SK-N-SH treated with all-trans-retinoic acid at 6 μM for 48 hours (cell line): ENCODE data around the gene CDH4.

Source experiments
- ATAC-seq: fragments of 200-7000 bp; cut with Tn5 transposase; 3 replicates; pipeline ENCODE4 v1.9.1; 2020; ENCODE audit warnings: mild to moderate bottlenecking, moderate library complexity
- ESRRG ChIP-seq: fragments of 250-450 bp; sonication (Bioruptor Pico); IDR thresholded peaks from 2 replicates; pipeline ENCODE4 v1.6.1; 2021; ENCODE audit warnings: mild to moderate bottlenecking
- GLIS3 ChIP-seq: fragments of 250-450 bp; sonication (Bioruptor Pico); IDR thresholded peaks from 2 replicates; pipeline ENCODE4 v1.5.0; 2020; ENCODE audit warnings: mild to moderate bottlenecking, moderate library complexity
- OSR1 ChIP-seq: fragments of 250-450 bp; sonication (Bioruptor Pico); IDR thresholded peaks from 2 replicates; pipeline ENCODE4 v1.8.0; 2022; ENCODE audit warnings: moderate library complexity, mild to moderate bottlenecking, inconsistent platforms
- PPARA ChIP-seq: fragments of 250-450 bp; sonication (Bioruptor Pico); IDR thresholded peaks from 2 replicates; pipeline ENCODE4 v1.5.0; 2020; ENCODE audit warnings: mild to moderate bottlenecking, borderline replicate concordance
- RARB ChIP-seq: fragments of 250-450 bp; sonication (Bioruptor Pico); IDR thresholded peaks from 2 replicates; pipeline ENCODE4 v1.8.0; 2021; ENCODE audit warnings: mild to moderate bottlenecking, moderate library complexity
- SNAI2 ChIP-seq: fragments of 250-450 bp; sonication (Bioruptor Pico); IDR thresholded peaks from 2 replicates; pipeline ENCODE4 v1.5.0; 2020; ENCODE audit warnings: mild to moderate bottlenecking, moderate library complexity
- ZC3H10 ChIP-seq: fragments of 250-450 bp; sonication (Bioruptor Pico); IDR thresholded peaks from 2 replicates; pipeline ENCODE4 v1.5.1; 2021; ENCODE audit warnings: mild to moderate bottlenecking, moderate library complexity
- ZFP3 ChIP-seq: fragments of 250-450 bp; sonication (Bioruptor Pico); IDR thresholded peaks from 2 replicates; pipeline ENCODE4 v1.5.0; 2020; ENCODE audit warnings: mild to moderate bottlenecking, moderate library complexity
- ZFP30 ChIP-seq: fragments of 450-650 bp; formaldehyde crosslinking; IDR thresholded peaks from 2 replicates; pipeline ENCODE4 v1.5.0; 2022; ENCODE audit warnings: mild to moderate bottlenecking, moderate library complexity
- ZNF565 ChIP-seq: fragments of 450-650 bp; formaldehyde crosslinking; conservative IDR thresholded peaks from 2 replicates; pipeline ENCODE4 v1.5.0; 2020; ENCODE audit warnings: low read depth, mild to moderate bottlenecking, moderate library complexity
- ZNF70 ChIP-seq: fragments of 450-650 bp; formaldehyde crosslinking; IDR thresholded peaks from 2 replicates; pipeline ENCODE4 v1.5.0; 2020; ENCODE audit warnings: mild to moderate bottlenecking, moderate library complexity
- TF ChIP-seq, protein P1 (sequence below): fragments of 250-450 bp; sonication (Bioruptor Pico); IDR thresholded peaks from 2 replicates; pipeline ENCODE4 v1.8.0; 2021; ENCODE audit warnings: low read depth, mild to moderate bottlenecking, moderate library complexity, borderline replicate concordance
- TF ChIP-seq, protein P2 (sequence below): fragments of 250-450 bp; sonication (Bioruptor Pico); IDR thresholded peaks from 2 replicates; pipeline ENCODE4 v1.5.1; 2020; ENCODE audit warnings: low read depth, mild to moderate bottlenecking, moderate library complexity
- TF ChIP-seq, protein P3 (sequence below): fragments of 250-450 bp; sonication (Bioruptor Pico); IDR thresholded peaks from 2 replicates; pipeline ENCODE4 v1.5.0; 2020; ENCODE audit warnings: mild to moderate bottlenecking, moderate library complexity
- TF ChIP-seq, protein P4 (sequence below): fragments of 250-450 bp; sonication (Bioruptor Pico); IDR thresholded peaks from 2 replicates; pipeline ENCODE4 v1.8.0; 2020; ENCODE audit warnings: mild to moderate bottlenecking, moderate library complexity, borderline replicate concordance
- TF ChIP-seq, protein P5 (sequence below): fragments of 250-450 bp; sonication (Bioruptor Pico); IDR thresholded peaks from 2 replicates; pipeline ENCODE4 v1.5.1; 2021; ENCODE audit warnings: mild to moderate bottlenecking, moderate library complexity

The CDH4 gene

DNA sequence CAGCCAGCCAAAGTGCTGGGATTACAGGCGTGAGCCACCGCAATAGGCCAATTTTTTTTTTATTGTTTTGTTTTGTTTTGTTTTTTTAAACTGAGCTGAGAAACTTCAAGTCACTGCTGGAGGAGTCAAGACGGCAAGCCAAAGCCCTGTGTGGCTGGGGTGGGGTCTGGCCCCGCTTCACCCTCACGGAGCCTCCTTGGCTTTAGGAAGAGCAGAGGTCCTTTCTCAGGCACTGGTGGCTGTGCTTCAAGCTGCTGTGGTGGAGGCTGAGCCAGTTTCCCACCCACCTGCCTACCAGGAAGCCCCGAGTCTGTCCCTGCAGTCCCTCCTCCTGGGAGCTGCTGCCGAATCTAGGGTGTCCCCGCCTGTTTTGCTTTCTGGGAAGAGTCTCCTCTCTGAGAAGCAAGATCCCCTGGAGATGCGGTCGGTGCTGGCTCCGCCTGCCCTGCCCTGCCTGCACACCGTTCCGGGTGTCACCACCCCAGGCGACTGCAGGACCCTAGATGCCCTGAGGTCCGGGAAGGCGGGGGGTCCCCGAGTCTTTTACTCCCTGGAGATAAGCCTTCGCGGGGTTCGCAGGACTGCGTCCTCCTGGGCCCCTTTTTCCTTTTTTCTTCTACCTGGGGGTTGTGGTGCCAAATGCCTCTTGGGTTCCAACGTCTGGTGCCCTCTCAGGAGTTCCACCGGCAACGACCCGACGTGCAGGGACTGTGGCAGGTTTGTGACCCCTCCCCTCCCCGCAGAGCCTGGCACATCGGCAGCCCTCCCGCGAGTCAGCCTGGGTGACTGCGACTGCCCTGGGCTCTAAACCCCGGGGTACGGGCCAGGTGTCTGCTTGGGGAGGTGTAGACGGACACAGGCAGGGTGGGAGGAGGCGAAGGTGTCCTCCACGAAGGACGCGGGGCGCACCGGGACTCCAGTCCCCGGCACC lies 712.9 kb downstream of the CDH4 start:
- TF ChIP-seq SNAI2 (CRISPR knock-in tag) (no peak), ZC3H10 (CRISPR knock-in tag) (no peak), ZNF70 (CRISPR knock-in tag) (no peak), ZFP3 (CRISPR knock-in tag) (no peak), GLIS3 (CRISPR knock-in tag) (no peak), OSR1 (CRISPR knock-in tag) (no peak), RARB (CRISPR knock-in tag) (no peak)
- TF ChIP-seq, protein P1, sequence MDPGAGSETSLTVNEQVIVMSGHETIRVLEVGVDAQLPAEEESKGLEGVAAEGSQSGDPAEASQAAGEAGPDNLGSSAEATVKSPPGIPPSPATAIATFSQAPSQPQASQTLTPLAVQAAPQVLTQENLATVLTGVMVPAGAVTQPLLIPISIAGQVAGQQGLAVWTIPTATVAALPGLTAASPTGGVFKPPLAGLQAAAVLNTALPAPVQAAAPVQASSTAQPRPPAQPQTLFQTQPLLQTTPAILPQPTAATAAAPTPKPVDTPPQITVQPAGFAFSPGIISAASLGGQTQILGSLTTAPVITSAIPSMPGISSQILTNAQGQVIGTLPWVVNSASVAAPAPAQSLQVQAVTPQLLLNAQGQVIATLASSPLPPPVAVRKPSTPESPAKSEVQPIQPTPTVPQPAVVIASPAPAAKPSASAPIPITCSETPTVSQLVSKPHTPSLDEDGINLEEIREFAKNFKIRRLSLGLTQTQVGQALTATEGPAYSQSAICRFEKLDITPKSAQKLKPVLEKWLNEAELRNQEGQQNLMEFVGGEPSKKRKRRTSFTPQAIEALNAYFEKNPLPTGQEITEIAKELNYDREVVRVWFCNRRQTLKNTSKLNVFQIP (CRISPR knock-in tag) = no peak
- TF ChIP-seq, protein P2, sequence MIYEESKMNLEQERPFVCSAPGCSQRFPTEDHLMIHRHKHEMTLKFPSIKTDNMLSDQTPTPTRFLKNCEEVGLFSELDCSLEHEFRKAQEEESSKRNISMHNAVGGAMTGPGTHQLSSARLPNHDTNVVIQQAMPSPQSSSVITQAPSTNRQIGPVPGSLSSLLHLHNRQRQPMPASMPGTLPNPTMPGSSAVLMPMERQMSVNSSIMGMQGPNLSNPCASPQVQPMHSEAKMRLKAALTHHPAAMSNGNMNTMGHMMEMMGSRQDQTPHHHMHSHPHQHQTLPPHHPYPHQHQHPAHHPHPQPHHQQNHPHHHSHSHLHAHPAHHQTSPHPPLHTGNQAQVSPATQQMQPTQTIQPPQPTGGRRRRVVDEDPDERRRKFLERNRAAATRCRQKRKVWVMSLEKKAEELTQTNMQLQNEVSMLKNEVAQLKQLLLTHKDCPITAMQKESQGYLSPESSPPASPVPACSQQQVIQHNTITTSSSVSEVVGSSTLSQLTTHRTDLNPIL = no peak
- ATAC-seq = no peak

DNA sequence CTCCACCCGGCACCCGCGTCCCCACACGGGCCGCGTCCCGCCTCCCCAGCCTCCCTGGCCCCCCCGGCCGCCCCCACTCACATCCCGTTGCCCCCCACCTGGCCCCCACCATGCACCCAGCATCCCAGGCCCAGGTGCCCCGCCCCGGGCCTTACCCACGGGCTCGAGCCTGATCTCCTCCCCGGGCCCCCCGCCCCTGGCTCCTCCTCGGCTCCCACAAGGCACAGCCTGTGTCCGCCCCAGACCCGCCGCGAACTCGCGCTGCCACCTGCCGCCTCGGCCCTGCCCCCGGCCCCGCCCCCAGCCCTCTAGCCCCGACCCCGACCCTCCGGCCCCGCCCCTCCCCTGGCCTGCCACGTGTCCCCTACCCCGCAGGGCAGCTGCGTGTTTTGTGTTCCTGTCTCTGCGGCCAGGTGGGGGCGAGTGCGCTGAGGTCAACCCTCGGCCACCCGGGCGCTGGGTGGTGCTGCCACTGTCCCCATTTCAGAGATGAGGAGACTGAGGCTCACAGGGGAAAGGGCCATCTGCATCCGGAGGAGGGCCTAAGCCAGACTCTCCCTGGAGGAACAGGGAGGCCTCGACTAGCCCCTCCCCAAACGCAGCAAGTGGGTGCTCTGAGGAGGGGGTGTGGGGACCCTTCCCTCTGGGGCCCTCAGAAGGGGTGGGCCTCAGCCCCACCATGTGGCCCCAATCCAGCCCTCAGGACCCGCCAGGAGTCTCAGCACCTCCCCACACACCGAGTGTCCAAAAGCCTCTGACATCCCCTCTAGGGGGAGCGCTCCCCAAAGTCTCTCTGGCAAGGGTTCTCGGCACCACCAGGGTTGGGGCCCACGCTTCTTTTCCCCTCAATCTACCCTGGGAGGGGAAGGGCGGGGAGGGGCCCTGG lies 713.8 kb downstream of the CDH4 start:
- TF ChIP-seq, protein P3, sequence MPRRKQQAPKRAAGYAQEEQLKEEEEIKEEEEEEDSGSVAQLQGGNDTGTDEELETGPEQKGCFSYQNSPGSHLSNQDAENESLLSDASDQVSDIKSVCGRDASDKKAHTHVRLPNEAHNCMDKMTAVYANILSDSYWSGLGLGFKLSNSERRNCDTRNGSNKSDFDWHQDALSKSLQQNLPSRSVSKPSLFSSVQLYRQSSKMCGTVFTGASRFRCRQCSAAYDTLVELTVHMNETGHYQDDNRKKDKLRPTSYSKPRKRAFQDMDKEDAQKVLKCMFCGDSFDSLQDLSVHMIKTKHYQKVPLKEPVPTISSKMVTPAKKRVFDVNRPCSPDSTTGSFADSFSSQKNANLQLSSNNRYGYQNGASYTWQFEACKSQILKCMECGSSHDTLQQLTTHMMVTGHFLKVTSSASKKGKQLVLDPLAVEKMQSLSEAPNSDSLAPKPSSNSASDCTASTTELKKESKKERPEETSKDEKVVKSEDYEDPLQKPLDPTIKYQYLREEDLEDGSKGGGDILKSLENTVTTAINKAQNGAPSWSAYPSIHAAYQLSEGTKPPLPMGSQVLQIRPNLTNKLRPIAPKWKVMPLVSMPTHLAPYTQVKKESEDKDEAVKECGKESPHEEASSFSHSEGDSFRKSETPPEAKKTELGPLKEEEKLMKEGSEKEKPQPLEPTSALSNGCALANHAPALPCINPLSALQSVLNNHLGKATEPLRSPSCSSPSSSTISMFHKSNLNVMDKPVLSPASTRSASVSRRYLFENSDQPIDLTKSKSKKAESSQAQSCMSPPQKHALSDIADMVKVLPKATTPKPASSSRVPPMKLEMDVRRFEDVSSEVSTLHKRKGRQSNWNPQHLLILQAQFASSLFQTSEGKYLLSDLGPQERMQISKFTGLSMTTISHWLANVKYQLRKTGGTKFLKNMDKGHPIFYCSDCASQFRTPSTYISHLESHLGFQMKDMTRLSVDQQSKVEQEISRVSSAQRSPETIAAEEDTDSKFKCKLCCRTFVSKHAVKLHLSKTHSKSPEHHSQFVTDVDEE = no peak
- TF ChIP-seq, protein P1 (CRISPR knock-in tag) = no peak
- TF ChIP-seq ZFP3 (CRISPR knock-in tag) = no peak
- TF ChIP-seq RARB (CRISPR knock-in tag) = no peak
- TF ChIP-seq ESRRG (CRISPR knock-in tag) = no peak
- TF ChIP-seq, all 23 proteins: peak for 0
- peak; percentile 17; the same call in 1 of the 3 replicates for ATAC-seq

DNA sequence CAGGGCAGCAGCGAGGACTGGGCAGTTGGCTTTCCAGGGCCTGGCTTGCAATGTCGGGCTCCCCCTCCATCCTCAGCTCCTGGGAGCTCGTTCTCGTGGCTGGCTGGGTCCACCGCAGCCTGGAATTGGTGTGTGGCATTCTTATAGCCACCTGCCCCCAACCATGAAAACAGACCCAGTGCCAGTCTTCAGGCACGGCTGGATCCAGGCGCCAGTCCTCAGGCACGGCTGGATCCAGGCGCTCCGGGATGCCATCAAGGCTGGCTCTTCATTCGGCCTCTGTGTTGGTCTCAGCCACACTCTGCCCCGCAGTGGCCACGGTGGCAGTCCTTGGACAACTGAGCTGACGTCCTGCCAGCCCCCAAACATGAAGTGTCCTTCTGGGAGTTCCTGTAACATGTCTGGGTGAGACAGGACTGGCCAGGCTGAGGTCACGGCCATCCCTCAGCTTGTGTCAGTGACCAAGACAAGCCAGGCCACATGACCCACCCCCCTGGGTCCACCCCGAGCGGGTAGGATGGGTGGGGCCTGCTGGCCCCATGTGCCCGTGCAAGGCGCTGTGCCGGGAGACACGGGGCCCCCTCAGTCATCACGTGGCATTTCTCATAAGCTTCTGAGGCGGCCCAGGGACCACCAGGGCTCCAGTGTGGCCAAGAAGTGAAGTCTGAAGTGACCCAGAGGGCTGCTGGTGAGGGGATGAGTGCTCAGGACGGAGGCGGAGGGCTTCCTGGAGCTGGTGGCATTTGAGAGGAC lies 714.6 kb downstream of the CDH4 start:
- TF ChIP-seq SNAI2 (CRISPR knock-in tag) (no peak), ZFP30 (CRISPR knock-in tag) (no peak)
- TF ChIP-seq, all 23 proteins: peak for 0
- peak; percentile 15; the same call in 2 of the 3 replicates for ATAC-seq

DNA sequence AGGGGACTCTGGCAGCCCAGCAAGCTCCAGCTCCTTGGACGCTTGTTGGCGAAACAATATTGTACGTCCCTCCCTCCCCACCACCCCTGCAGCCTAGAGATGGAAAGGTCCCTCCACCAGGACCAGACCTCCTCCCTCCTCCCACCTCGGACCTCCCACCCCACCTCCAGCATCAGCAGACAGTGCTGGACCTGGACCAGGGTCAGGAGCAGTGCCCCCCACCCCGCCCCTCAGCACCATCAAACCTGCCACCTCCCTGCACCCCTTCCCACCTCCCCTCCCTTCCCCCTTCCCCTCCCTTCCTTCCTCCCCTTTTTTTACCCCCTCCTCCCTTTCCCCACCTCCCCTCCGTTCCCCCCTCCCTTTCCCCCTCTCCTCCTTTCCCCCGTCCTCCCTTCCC lies 715.2 kb downstream of the CDH4 start:
- ATAC-seq = no peak
- no peak for TF ChIP-seq RARB (CRISPR knock-in tag)
- no peak for TF ChIP-seq GLIS3 (CRISPR knock-in tag)
- TF ChIP-seq, protein P3 = no peak
- TF ChIP-seq PPARA (CRISPR knock-in tag) = no peak
- no peak for TF ChIP-seq ZFP30 (CRISPR knock-in tag)
- TF ChIP-seq, protein P4, sequence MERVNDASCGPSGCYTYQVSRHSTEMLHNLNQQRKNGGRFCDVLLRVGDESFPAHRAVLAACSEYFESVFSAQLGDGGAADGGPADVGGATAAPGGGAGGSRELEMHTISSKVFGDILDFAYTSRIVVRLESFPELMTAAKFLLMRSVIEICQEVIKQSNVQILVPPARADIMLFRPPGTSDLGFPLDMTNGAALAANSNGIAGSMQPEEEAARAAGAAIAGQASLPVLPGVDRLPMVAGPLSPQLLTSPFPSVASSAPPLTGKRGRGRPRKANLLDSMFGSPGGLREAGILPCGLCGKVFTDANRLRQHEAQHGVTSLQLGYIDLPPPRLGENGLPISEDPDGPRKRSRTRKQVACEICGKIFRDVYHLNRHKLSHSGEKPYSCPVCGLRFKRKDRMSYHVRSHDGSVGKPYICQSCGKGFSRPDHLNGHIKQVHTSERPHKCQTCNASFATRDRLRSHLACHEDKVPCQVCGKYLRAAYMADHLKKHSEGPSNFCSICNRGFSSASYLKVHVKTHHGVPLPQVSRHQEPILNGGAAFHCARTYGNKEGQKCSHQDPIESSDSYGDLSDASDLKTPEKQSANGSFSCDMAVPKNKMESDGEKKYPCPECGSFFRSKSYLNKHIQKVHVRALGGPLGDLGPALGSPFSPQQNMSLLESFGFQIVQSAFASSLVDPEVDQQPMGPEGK (CRISPR knock-in tag) = no peak
- no peak for TF ChIP-seq ZNF565 (CRISPR knock-in tag)
- no peak for TF ChIP-seq ZNF70 (CRISPR knock-in tag)
- TF ChIP-seq, protein P5, sequence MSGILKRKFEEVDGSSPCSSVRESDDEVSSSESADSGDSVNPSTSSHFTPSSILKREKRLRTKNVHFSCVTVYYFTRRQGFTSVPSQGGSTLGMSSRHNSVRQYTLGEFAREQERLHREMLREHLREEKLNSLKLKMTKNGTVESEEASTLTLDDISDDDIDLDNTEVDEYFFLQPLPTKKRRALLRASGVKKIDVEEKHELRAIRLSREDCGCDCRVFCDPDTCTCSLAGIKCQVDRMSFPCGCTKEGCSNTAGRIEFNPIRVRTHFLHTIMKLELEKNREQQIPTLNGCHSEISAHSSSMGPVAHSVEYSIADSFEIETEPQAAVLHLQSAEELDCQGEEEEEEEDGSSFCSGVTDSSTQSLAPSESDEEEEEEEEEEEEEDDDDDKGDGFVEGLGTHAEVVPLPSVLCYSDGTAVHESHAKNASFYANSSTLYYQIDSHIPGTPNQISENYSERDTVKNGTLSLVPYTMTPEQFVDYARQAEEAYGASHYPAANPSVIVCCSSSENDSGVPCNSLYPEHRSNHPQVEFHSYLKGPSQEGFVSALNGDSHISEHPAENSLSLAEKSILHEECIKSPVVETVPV (CRISPR knock-in tag) = no peak
- TF ChIP-seq SNAI2 (CRISPR knock-in tag) = no peak
- no peak for TF ChIP-seq ZFP3 (CRISPR knock-in tag)
